ENCODE results near the gene ATXN7L3B.

Gene ATXN7L3B

GRCh38 chr12:74551291-74551690 lies 13.7 kb downstream of the ATXN7L3B start:
- no peak for DNase-seq (ENCODE audit: low spot score)

GRCh38 chr12:74552201-74552600 lies 14.6 kb downstream of the ATXN7L3B start:
- no peak for DNase-seq (ENCODE audit: low spot score)

- DNase-seq (ENCODE audit: low spot score): no peak
Measured at GRCh38 chr12:74559728-74560127, 22.1 kb downstream of the ATXN7L3B start.

- no peak for DNase-seq (ENCODE audit: low spot score)
Measured at GRCh38 chr12:74563927-74564326, 26.3 kb downstream of the ATXN7L3B start.

DNA sequence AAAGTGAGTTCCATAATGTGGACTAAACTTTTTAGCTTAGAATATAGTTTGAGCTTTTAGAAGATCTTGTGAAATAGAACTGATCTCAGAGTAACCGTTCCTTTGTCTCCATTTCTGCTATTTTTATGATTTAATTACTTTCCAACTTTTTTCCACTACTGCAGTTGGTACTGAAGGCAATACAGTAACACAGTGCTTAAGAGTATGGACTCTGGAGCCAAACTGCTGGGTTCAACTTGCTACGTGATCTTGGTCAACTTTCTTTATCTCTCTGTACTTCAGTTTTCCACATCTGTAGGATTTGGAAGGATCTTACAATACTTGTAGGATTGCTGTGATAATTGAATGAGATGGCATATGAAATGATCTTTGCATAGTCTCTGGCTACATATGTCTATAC lies 40.9 kb downstream of the ATXN7L3B start:
- no peak for DNase-seq (ENCODE audit: low spot score)

- no peak for DNase-seq (ENCODE audit: low spot score)
Measured at GRCh38 chr12:74579446-74579845, 41.8 kb downstream of the ATXN7L3B start.

GRCh38 chr12:74579981-74580380 lies 42.3 kb downstream of the ATXN7L3B start:
- no peak for DNase-seq (ENCODE audit: low spot score)

GRCh38 chr12:74581439-74581838 lies 43.8 kb downstream of the ATXN7L3B start:
- DNase-seq (ENCODE audit: low spot score): no peak

GRCh38 chr12:74584483-74585062 lies 46.9 kb downstream of the ATXN7L3B start:
- DNase-seq (ENCODE audit: low spot score): no peak

DNA sequence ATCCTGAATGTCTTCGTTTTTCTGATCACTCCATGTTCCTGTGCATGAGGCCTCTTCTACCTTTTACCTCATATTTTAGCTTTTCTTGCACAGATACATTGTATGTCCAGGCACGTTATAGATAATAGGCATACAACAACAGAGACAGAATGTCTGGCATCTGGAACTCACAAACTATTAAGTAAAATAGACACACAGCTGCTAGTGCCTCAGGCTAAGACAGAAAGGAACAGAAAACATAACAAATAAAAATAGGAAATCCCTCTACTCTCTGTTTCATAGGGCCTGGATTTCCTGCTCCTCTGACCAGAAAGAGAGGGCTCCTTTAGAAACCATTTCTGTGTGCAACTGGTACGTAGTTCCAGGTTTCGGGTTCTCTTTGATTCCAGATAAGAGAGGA lies 48.6 kb downstream of the ATXN7L3B start:
- no peak for DNase-seq (ENCODE audit: low spot score)
